Ishikawa (cell line): ENCODE results near the gene TSC22D1.

Experiments used
- CEBPB ChIP-seq: IDR thresholded peaks from 2 replicates; pipeline ENCODE4 v1.6.1; 2012
- FOXM1 ChIP-seq: IDR thresholded peaks from 2 replicates; pipeline ENCODE4 v1.6.1; 2012; ENCODE audit warnings: low read depth, borderline replicate concordance
- TAF1 ChIP-seq: IDR thresholded peaks from 2 replicates; pipeline ENCODE4 v1.6.1; 2012; ENCODE audit warnings: low read depth, mild to moderate bottlenecking
- YY1 ChIP-seq: IDR thresholded peaks from 2 replicates; pipeline ENCODE4 v1.6.1; 2012; ENCODE audit warnings: low read depth
- TF ChIP-seq, protein P1 (sequence below): IDR thresholded peaks from 2 replicates; pipeline ENCODE4 v1.6.1; 2012; ENCODE audit warnings: low read depth, mild to moderate bottlenecking

GRCh38 chr13:44575741-44576350 is at the start of gene TSC22D1:
- peak; percentile 69; the same call in 1 of the 2 replicates for TF ChIP-seq YY1
- TF ChIP-seq CEBPB = no peak
- no peak for TF ChIP-seq FOXM1
- peak; percentile 46; the same call in 1 of the 2 replicates for TF ChIP-seq TAF1
- TF ChIP-seq, protein P1, sequence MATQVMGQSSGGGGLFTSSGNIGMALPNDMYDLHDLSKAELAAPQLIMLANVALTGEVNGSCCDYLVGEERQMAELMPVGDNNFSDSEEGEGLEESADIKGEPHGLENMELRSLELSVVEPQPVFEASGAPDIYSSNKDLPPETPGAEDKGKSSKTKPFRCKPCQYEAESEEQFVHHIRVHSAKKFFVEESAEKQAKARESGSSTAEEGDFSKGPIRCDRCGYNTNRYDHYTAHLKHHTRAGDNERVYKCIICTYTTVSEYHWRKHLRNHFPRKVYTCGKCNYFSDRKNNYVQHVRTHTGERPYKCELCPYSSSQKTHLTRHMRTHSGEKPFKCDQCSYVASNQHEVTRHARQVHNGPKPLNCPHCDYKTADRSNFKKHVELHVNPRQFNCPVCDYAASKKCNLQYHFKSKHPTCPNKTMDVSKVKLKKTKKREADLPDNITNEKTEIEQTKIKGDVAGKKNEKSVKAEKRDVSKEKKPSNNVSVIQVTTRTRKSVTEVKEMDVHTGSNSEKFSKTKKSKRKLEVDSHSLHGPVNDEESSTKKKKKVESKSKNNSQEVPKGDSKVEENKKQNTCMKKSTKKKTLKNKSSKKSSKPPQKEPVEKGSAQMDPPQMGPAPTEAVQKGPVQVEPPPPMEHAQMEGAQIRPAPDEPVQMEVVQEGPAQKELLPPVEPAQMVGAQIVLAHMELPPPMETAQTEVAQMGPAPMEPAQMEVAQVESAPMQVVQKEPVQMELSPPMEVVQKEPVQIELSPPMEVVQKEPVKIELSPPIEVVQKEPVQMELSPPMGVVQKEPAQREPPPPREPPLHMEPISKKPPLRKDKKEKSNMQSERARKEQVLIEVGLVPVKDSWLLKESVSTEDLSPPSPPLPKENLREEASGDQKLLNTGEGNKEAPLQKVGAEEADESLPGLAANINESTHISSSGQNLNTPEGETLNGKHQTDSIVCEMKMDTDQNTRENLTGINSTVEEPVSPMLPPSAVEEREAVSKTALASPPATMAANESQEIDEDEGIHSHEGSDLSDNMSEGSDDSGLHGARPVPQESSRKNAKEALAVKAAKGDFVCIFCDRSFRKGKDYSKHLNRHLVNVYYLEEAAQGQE = no peak
